HG03354 (cell line): ENCODE results near the gene NHERF2.

Experiments
- ATAC-seq: cut with Tn5 transposase; IDR thresholded peaks from one replicate; pipeline ENCODE4 v1.9.1; 2021; ENCODE audit warnings: mild to moderate bottlenecking; ENCODE audit not compliant: unreplicated experiment, poor library complexity, severe bottlenecking

The NHERF2 gene

GRCh38 chr16:2077016-2077415 lies 50.3 kb downstream of the NHERF2 start:
- no peak for ATAC-seq

- no peak for ATAC-seq
Measured at GRCh38 chr16:2077696-2078095, 51.0 kb downstream of the NHERF2 start.

- ATAC-seq: no peak
Measured at GRCh38 chr16:2078096-2078495, 51.4 kb downstream of the NHERF2 start.

GRCh38 chr16:2078691-2079090 lies 52.0 kb downstream of the NHERF2 start:
- no peak for ATAC-seq

GRCh38 chr16:2079311-2079800 lies 52.7 kb downstream of the NHERF2 start:
- ATAC-seq: no peak

- no peak for ATAC-seq
Measured at GRCh38 chr16:2079991-2080390, 53.3 kb downstream of the NHERF2 start.

- no peak for ATAC-seq
Measured at GRCh38 chr16:2081201-2082084, 54.7 kb downstream of the NHERF2 start.

GRCh38 chr16:2082171-2082982 lies 55.7 kb downstream of the NHERF2 start:
- no peak for ATAC-seq

- ATAC-seq: no peak
Measured at GRCh38 chr16:2082983-2083364, 56.3 kb downstream of the NHERF2 start.

- no peak for ATAC-seq
Measured at GRCh38 chr16:2083409-2083808, 56.7 kb downstream of the NHERF2 start.

- ATAC-seq: no peak
Measured at GRCh38 chr16:2083876-2084780, 57.4 kb downstream of the NHERF2 start.

- no peak for ATAC-seq
Measured at GRCh38 chr16:2084895-2085625, 58.4 kb downstream of the NHERF2 start.

- ATAC-seq: no peak
Measured at GRCh38 chr16:2085669-2086068, 59.0 kb downstream of the NHERF2 start.

- ATAC-seq: no peak
Measured at GRCh38 chr16:2086106-2086742, 59.5 kb downstream of the NHERF2 start.

GRCh38 chr16:2086812-2087747 lies 60.4 kb downstream of the NHERF2 start:
- no peak for ATAC-seq

- ATAC-seq: no peak
Measured at GRCh38 chr16:2087748-2088631, 61.3 kb downstream of the NHERF2 start.
